Motor neuron (in vitro differentiated cells): ENCODE measurements around the gene ZCCHC24. TPM values are rescaled to one million over a fixed set of nuclear protein-coding genes. Genes with fewer than 3 reads are reported as not detected.
"Not testable (repeated sequence)": the region's sequence is repeated elsewhere in the genome, so short reads cannot be mapped to it uniquely, and the experiment has no call there.

ENCODE experiments used
- ATAC-seq, 8 experiments: fragments of 200-7000 bp; cut with Tn5 transposase; replicated peaks in 6 of 8; 2 replicates each; pipeline ENCODE4 v1.8.0; 2021; ENCODE audit warnings: mild to moderate bottlenecking in 8 of 8, moderate library complexity in 8 of 8
- H3K27ac ChIP-seq, 2 donors: fragments of 250-450 bp; sonication (Bioruptor Pico); 2 replicates each; pipeline ENCODE4 v1.9.0; 2021; ENCODE audit warnings: antibody characterized with exemption in 2 of 2, mild to moderate bottlenecking in 2 of 2, moderate library complexity in 1 of 2
- H3K4me1 ChIP-seq, 2 donors: fragments of 250-450 bp; sonication (Bioruptor Pico); replicated peaks in 1 of 2; 2 replicates each; pipeline ENCODE4 v1.6.1; 2021; ENCODE audit warnings: antibody characterized with exemption in 2 of 2, mild to moderate bottlenecking in 2 of 2, moderate library complexity in 1 of 2
- H3K4me3 ChIP-seq, 5 donors: fragments of 250-450 bp; sonication (Bioruptor Pico); 2 replicates each; pipeline ENCODE4 v1.9.0; 2021; ENCODE audit warnings: antibody characterized with exemption in 5 of 5, mild to moderate bottlenecking in 5 of 5, moderate library complexity in 4 of 5
- WGBS, 10 experiments: fragments of 450-650 bp; shearing (Covaris generic); methylation state at CpG; one replicate each; pipeline ENCODE4 v1.0.0; 2022; 5-methylcytosine and 5-hydroxymethylcytosine counted together
- in situ Hi-C, 9 experiments: fragments of 400-800 bp; cut with MboI; loops; one replicate each; pipeline ENCODE4 v1.15.0; 2021; ENCODE audit warnings: low sequenced_read_pairs in 9 of 9, low pct_unique_long_range_greater_than_20kb in 2 of 9; ENCODE audit not compliant: unreplicated experiment in 9 of 9
- total RNA-seq, 8 experiments: library from RNA; unstranded; fragments of 300-600 nt; gene quantifications; 2 replicates each; pipeline versions ENCODE4 v1.2.3 to v1.2.4, GENCODE V29; 2022

ZCCHC24 gene
- total RNA-seq, 8 experiments from 2014 or later = 0.67 to 39.5 (median 8.0) TPM

GRCh38 chr10:79451046-79451699, 5.7 kb upstream of the ZCCHC24 start:
- peaks cover 0 to 3% of the 10 kb centered on the region in 2 donors for H3K4me1 ChIP-seq
- no peak for ATAC-seq
- WGBS, 10 experiments = 80 to 100% (median 94%) methylated on average over 1 to 14 of the region's 14 CpGs; no CpG with 5 or more reads in 2 of the 10 experiments
- in situ Hi-C loops = loop anchor here in 2 of 9 experiments (25.0 kb wide), 1 partner anchor 89 kb away; no protein-coding TSS in a partner anchor
- no peak overlapping the region for H3K4me3 ChIP-seq
- no peak overlapping the region for H3K27ac ChIP-seq

GRCh38 chr10:79449181-79450146, 4.0 kb upstream of the ZCCHC24 start:
- WGBS, 10 experiments = 53 to 100% (median 81%) methylated on average over 1 to 4 of the region's 5 CpGs; no CpG with 5 or more reads in 4 of the 10 experiments
- ATAC-seq = no peak
- H3K4me1 ChIP-seq = peaks cover under 1 to 3% of the 10 kb centered on the region in 2 donors
- no peak overlapping the region for H3K4me3 ChIP-seq
- no peak overlapping the region for H3K27ac ChIP-seq
- in situ Hi-C loops = loop anchor here in 2 of 9 experiments (25.0 kb wide), 1 partner anchor 87 kb away; no protein-coding TSS in a partner anchor

- WGBS, 10 experiments = 90 to 100% methylated on average over 1 to 2 of the region's 2 CpGs; no CpG with 5 or more reads in 8 of the 10 experiments
These were observed 3.3 kb upstream of the ZCCHC24 start for GRCh38 chr10:79448732-79449049.

GRCh38 chr10:79447911-79448731, 2.7 kb upstream of the ZCCHC24 start:
- Histone ChIP-seq H3K4me3 (no peak overlapping the region), H3K27ac (no peak overlapping the region), H3K4me1 (peaks cover 10 to 12% of the 10 kb centered on the region in 2 donors)
- in situ Hi-C loops = no loop called here
- WGBS, 10 experiments = 64 to 97% (median 81%) methylated on average over 2 to 5 of the region's 5 CpGs; no CpG with 5 or more reads in 4 of the 10 experiments
- ATAC-seq = no peak

More at GRCh38 chr10:79448732-79449049, 3.3 kb upstream of the ZCCHC24 start:
- no peak for ATAC-seq
- in situ Hi-C loops = no loop called here
- H3K4me3 ChIP-seq = no peak overlapping the region
- H3K4me1 ChIP-seq = peaks cover 8 to 9% of the 10 kb centered on the region in 2 donors
- H3K27ac ChIP-seq = no peak overlapping the region

- in situ Hi-C loops, H3K27ac ChIP-seq, ATAC-seq, H3K4me3 ChIP-seq: not testable (repeated sequence)
- WGBS, 10 experiments = 60 to 100% (median 97%) methylated on average over 1 to 6 of the region's 6 CpGs; no CpG with 5 or more reads in 2 of the 10 experiments
- peaks cover 10 to 12% of the 10 kb centered on the region in 2 donors for H3K4me1 ChIP-seq
These were observed 1.8 kb upstream of the ZCCHC24 start for GRCh38 chr10:79447249-79447648.

- in situ Hi-C loops = no loop called here
- H3K27ac ChIP-seq = peak overlapping the region; percentile 58 to 85
- H3K4me1 ChIP-seq = peaks cover 10 to 12% of the 10 kb centered on the region in 2 donors
- ATAC-seq = no peak
- 33 to 92% (median 47%) methylated on average over 2 to 7 of the region's 16 CpGs; no CpG with 5 or more reads in 4 of the 10 experiments for WGBS, 10 experiments
- peak overlapping the region in 4 of 5 donors; percentile 43 to 52 (median 47) for H3K4me3 ChIP-seq
These were observed 1.3 kb upstream of the ZCCHC24 start for GRCh38 chr10:79446758-79447084.

GRCh38 chr10:79445977-79446757, 743 bp upstream of the ZCCHC24 start:
- peaks cover 10 to 12% of the 10 kb centered on the region in 2 donors for H3K4me1 ChIP-seq

GRCh38 chr10:79444199-79445119, 965 bp downstream of the ZCCHC24 start:
- WGBS, 10 experiments = 0 to 40% (median 2%) methylated on average over 1 to 11 of the region's 44 CpGs; no CpG with 5 or more reads in 4 of the 10 experiments
- peak; percentile 2 to 18 (median 8) for ATAC-seq
- in situ Hi-C loops = no loop called here
- no peak overlapping the region for H3K27ac ChIP-seq
- H3K4me3 ChIP-seq = peak overlapping the region; percentile 32 to 52 (median 44)
- H3K4me1 ChIP-seq = peaks cover 10 to 12% of the 10 kb centered on the region in 2 donors

More at GRCh38 chr10:79445977-79446757, 743 bp upstream of the ZCCHC24 start:
- WGBS, 10 experiments = 0 to 2% (median 0%) methylated on average over 1 to 8 of the region's 43 CpGs; no CpG with 5 or more reads in 6 of the 10 experiments
- peak; percentile 7 to 65 (median 52) for ATAC-seq
- Histone ChIP-seq H3K4me3 (peak overlapping the region; percentile 32 to 52 (median 44)), H3K27ac (peak overlapping the region; percentile 59 to 85)
- in situ Hi-C loops = no loop called here

GRCh38 chr10:79443338-79444198, 1.9 kb downstream of the ZCCHC24 start:
- in situ Hi-C loops = no loop called here
- Histone ChIP-seq H3K4me1 (peaks cover 10 to 12% of the 10 kb centered on the region in 2 donors), H3K4me3 (peak overlapping the region in 2 of 5 donors; percentile 44 to 52), H3K27ac (no peak overlapping the region)
- no peak for ATAC-seq
- WGBS, 10 experiments = 0 to 67% (median 52%) methylated on average over 1 to 9 of the region's 11 CpGs; no CpG with 5 or more reads in 2 of the 10 experiments

- H3K4me3 ChIP-seq = no peak overlapping the region
- ATAC-seq = no peak
- H3K27ac ChIP-seq = no peak overlapping the region
- WGBS, 10 experiments = 80 to 100% (median 100%) methylated on average over 1 to 3 of the region's 14 CpGs; no CpG with 5 or more reads in 5 of the 10 experiments
- peaks cover 10 to 19% of the 10 kb centered on the region in 2 donors for H3K4me1 ChIP-seq
- in situ Hi-C loops = no loop called here
These were observed 3.0 kb downstream of the ZCCHC24 start for GRCh38 chr10:79442171-79443040.
